CMK (cell line): ENCODE data around the gene ABR.

Experiments used
- DNase-seq: peaks from one replicate; pipeline ENCODE4 v3.0.0-alpha.2; 2010; ENCODE audit warnings: low read depth

The ABR gene

GRCh38 chr17:1179818-1180742, at the start of gene ABR:
Gene ABR (minus strand): TSS chr17:1179981. CDS start chr17:1179727, 254 bp downstream.
- DNase-seq: no peak

GRCh38 chr17:1229349-1229899, 49.6 kb upstream of the ABR start:
- no peak for DNase-seq

- DNase-seq: no peak
These were observed 49.1 kb upstream of the ABR start for GRCh38 chr17:1228781-1229348.

- DNase-seq: no peak
These were observed 48.4 kb upstream of the ABR start for GRCh38 chr17:1227917-1228780.

GRCh38 chr17:1227365-1227764, 47.6 kb upstream of the ABR start:
- DNase-seq: no peak

GRCh38 chr17:1226308-1226707, 46.5 kb upstream of the ABR start:
- no peak for DNase-seq

GRCh38 chr17:1224330-1224729, 44.5 kb upstream of the ABR start:
- DNase-seq: no peak

GRCh38 chr17:1223662-1224061, 43.9 kb upstream of the ABR start:
- no peak for DNase-seq

GRCh38 chr17:1222321-1222720, 42.5 kb upstream of the ABR start:
- no peak for DNase-seq

GRCh38 chr17:1221209-1221608, 41.4 kb upstream of the ABR start:
- DNase-seq: no peak

GRCh38 chr17:1220346-1220745, 40.6 kb upstream of the ABR start:
- no peak for DNase-seq

- DNase-seq: no peak
These were observed 37.3 kb upstream of the ABR start for GRCh38 chr17:1217089-1217385.

- DNase-seq: no peak
These were observed 36.7 kb upstream of the ABR start for GRCh38 chr17:1216217-1217088.

- no peak for DNase-seq
These were observed 33.2 kb upstream of the ABR start for GRCh38 chr17:1212946-1213345.

- no peak for DNase-seq
These were observed 31.5 kb upstream of the ABR start for GRCh38 chr17:1211287-1211686.

GRCh38 chr17:1208966-1209365, 29.2 kb upstream of the ABR start:
- DNase-seq: no peak

GRCh38 chr17:1206026-1206777, 26.4 kb upstream of the ABR start:
- DNase-seq: no peak

GRCh38 chr17:1203967-1204291, 24.1 kb upstream of the ABR start:
- no peak for DNase-seq

GRCh38 chr17:1203111-1203966, 23.6 kb upstream of the ABR start:
- DNase-seq: peak; percentile 40

- no peak for DNase-seq
These were observed 22.5 kb upstream of the ABR start for GRCh38 chr17:1202291-1202690.
